HepG2 (cell line): ENCODE data around the gene CLDND2. TPM values are rescaled to one million over a fixed set of nuclear protein-coding genes. Genes with fewer than 3 reads are reported as not detected.
A peak's percentile ranks its signal among the peaks of the same experiment; 100 is the strongest.

ENCODE experiments used
- ATF7-NPFF ChIP-seq: sonication (generic); formaldehyde crosslinking; IDR thresholded peaks from 2 replicates; pipeline ENCODE4 v1.8.1; 2023; ENCODE audit warnings: mild to moderate bottlenecking, low read depth, missing genetic modification reagents, moderate library complexity
- ERF ChIP-seq: IDR thresholded peaks from 2 replicates; pipeline ENCODE4 v1.6.1; 2018; ENCODE audit warnings: missing biosample characterization, missing genetic modification reagents
- FOXC1 ChIP-seq: sonication (generic); formaldehyde crosslinking; IDR thresholded peaks from 2 replicates; pipeline ENCODE4 v1.8.0; 2022; ENCODE audit warnings: mild to moderate bottlenecking, missing genetic modification reagents, borderline replicate concordance
- FOXK2 ChIP-seq: fragments of 450-650 bp; IDR thresholded peaks from 2 replicates; pipeline ENCODE4 v1.6.1; 2016
- HOXA7 ChIP-seq: sonication (generic); formaldehyde crosslinking; IDR thresholded peaks from 2 replicates; pipeline ENCODE4 v1.8.1; 2022; ENCODE audit warnings: mild to moderate bottlenecking, missing genetic modification reagents, moderate library complexity
- MEF2D ChIP-seq: sonication (generic); formaldehyde crosslinking; IDR thresholded peaks from 2 replicates; pipeline ENCODE4 v1.5.1; 2020; ENCODE audit warnings: mild to moderate bottlenecking, missing genetic modification reagents
- NFKB2 ChIP-seq: sonication (generic); formaldehyde crosslinking; IDR thresholded peaks from 2 replicates; pipeline ENCODE4 v1.4.0; 2020; ENCODE audit warnings: missing genetic modification reagents, borderline replicate concordance
- PHF20 ChIP-seq: sonication (generic); formaldehyde crosslinking; IDR thresholded peaks from 2 replicates; pipeline ENCODE4 v1.5.0; 2020; ENCODE audit warnings: mild to moderate bottlenecking, missing genetic modification reagents
- SALL2 ChIP-seq: sonication (generic); formaldehyde crosslinking; IDR thresholded peaks from 2 replicates; pipeline ENCODE4 v1.8.1; 2023; ENCODE audit warnings: mild to moderate bottlenecking, missing genetic modification reagents, inconsistent platforms
- SYNCRIP ChIP-seq: fragments of 200-400 bp; formaldehyde crosslinking; IDR thresholded peaks from 2 replicates; pipeline ENCODE4 v1.6.1; 2018; ENCODE audit warnings: mild to moderate bottlenecking, low read depth, low read length; ENCODE audit not compliant: insufficient read depth
- THAP11 ChIP-seq: IDR thresholded peaks from 2 replicates; pipeline ENCODE4 v1.6.1; 2016; ENCODE audit warnings: missing biosample characterization, missing genetic modification reagents
- YEATS4 ChIP-seq: sonication (generic); formaldehyde crosslinking; IDR thresholded peaks from 2 replicates; pipeline ENCODE4 v1.4.0; 2020; ENCODE audit warnings: missing genetic modification reagents, borderline replicate concordance
- ZFP82 ChIP-seq: sonication (generic); formaldehyde crosslinking; IDR thresholded peaks from 2 replicates; pipeline ENCODE4 v1.5.1; 2020; ENCODE audit warnings: mild to moderate bottlenecking, missing genetic modification reagents, borderline replicate concordance
- ZNF160 ChIP-seq: sonication (generic); formaldehyde crosslinking; IDR thresholded peaks from 2 replicates; pipeline ENCODE4 v1.8.0; 2022; ENCODE audit warnings: mild to moderate bottlenecking, inconsistent platforms, missing genetic modification reagents
- ZNF530 ChIP-seq: sonication (generic); formaldehyde crosslinking; IDR thresholded peaks from 2 replicates; pipeline ENCODE4 v1.5.0; 2020; ENCODE audit warnings: low read depth, mild to moderate bottlenecking, missing genetic modification reagents
- ZNF614 ChIP-seq: IDR thresholded peaks from 2 replicates; pipeline ENCODE4 v1.6.1; 2018; ENCODE audit warnings: missing biosample characterization, missing genetic modification reagents, inconsistent platforms, borderline replicate concordance
- ZNF780A ChIP-seq: sonication (generic); formaldehyde crosslinking; IDR thresholded peaks from 2 replicates; pipeline ENCODE4 v1.8.0; 2022; ENCODE audit warnings: mild to moderate bottlenecking, missing genetic modification reagents, moderate library complexity
- polyA plus RNA-seq, 8 experiments: library from polyadenylated mRNA; depleted of rRNA in 3 of 8; stranded (reverse) in 7 of 8; unstranded in 1 of 8; fragments of >200 nt; fragmentation: Illumina TruSeq in 4 of 8; extraction: Trizol in 4 of 8; gene quantifications; 2 replicates each; pipeline versions ENCODE4 v1.2.1 to v1.2.3, GENCODE V29; 2011 to 2016; ENCODE audit warnings: low read depth in 4 of 8, missing spikeins in 1 of 8, mixed read lengths in 1 of 8; ENCODE audit not compliant: insufficient read depth in 1 of 8
- total RNA-seq, 5 experiments: library from RNA; depleted of rRNA; stranded (reverse); fragments of >200 nt; fragmentation: Illumina TruSeq; extraction: Trizol; gene quantifications; 2 replicates each; pipeline ENCODE4 v1.2.3, GENCODE V29; 2016; ENCODE audit warnings: low read depth in 1 of 5
- TF ChIP-seq, protein P1 (sequence below): sonication (generic); formaldehyde crosslinking; IDR thresholded peaks from 2 replicates; pipeline ENCODE4 v1.5.1; 2020; ENCODE audit warnings: missing genetic modification reagents, mild to moderate bottlenecking, borderline replicate concordance
- TF ChIP-seq, protein P2 (sequence below): sonication (generic); formaldehyde crosslinking; conservative IDR thresholded peaks from 2 replicates; pipeline ENCODE4 v1.4.0; 2020; ENCODE audit warnings: missing genetic modification reagents
- TF ChIP-seq, protein P3 (sequence below): sonication (generic); formaldehyde crosslinking; IDR thresholded peaks from 2 replicates; pipeline ENCODE4 v1.4.0; 2020; ENCODE audit warnings: missing genetic modification reagents, borderline replicate concordance

Gene CLDND2
- total and polyA plus RNA-seq, 2 of the 13 experiments (the other 11 are each of a cell fraction or from before 2014, with no cell fraction given): 0.84 to 1.8 TPM

DNA sequence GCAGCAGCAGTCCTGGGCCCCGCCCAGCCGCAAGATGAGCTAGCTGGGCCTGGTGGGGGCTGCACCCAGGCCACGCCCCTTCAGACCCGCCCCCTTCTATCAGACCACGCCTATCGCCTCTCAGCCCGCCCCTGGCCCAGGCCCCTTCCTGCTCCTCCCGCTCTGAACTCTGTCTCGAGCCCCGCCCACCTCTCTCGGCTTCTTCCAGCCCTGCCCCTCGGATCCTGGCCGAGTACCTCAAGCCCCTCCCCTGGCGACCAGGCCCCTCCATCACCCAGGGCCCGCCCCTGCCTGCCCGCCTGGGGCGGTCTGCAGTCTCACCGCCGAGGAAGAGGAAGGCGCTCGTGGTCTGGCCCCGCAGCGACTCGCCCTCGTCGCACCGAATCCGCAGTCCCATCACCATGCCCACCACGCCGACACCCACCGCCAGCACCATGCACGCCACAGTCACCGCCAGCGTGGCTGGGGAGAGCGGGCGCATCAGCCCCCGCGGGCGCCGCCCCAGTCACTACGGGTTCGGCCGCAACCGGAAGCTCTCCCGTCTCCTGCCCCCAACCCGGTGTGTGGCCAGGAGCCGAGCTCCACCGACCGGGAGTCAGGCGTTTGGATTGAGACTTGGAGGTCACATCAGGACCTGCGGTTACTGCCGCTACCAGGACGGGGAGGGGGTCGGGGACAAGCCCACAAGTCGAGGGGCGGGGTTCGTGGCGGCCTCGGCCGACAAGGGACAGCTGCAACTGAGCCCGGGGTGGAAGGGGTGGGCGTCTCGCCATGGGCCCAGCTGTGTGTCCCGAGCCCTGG is 1.0 kb downstream of the CLDND2 start (continued):
- TF ChIP-seq, protein P1, sequence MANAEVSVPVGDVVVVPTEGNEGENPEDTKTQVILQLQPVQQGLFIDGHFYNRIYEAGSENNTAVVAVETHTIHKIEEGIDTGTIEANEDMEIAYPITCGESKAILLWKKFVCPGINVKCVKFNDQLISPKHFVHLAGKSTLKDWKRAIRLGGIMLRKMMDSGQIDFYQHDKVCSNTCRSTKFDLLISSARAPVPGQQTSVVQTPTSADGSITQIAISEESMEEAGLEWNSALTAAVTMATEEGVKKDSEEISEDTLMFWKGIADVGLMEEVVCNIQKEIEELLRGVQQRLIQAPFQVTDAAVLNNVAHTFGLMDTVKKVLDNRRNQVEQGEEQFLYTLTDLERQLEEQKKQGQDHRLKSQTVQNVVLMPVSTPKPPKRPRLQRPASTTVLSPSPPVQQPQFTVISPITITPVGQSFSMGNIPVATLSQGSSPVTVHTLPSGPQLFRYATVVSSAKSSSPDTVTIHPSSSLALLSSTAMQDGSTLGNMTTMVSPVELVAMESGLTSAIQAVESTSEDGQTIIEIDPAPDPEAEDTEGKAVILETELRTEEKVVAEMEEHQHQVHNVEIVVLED (CRISPR knock-in tag): 0 out of 2 replicates have a peak, but pooled peaks have one; percentile 67
- TF ChIP-seq, protein P2, sequence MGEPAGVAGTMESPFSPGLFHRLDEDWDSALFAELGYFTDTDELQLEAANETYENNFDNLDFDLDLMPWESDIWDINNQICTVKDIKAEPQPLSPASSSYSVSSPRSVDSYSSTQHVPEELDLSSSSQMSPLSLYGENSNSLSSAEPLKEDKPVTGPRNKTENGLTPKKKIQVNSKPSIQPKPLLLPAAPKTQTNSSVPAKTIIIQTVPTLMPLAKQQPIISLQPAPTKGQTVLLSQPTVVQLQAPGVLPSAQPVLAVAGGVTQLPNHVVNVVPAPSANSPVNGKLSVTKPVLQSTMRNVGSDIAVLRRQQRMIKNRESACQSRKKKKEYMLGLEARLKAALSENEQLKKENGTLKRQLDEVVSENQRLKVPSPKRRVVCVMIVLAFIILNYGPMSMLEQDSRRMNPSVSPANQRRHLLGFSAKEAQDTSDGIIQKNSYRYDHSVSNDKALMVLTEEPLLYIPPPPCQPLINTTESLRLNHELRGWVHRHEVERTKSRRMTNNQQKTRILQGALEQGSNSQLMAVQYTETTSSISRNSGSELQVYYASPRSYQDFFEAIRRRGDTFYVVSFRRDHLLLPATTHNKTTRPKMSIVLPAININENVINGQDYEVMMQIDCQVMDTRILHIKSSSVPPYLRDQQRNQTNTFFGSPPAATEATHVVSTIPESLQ: no peak
- peak; percentile 54; the same call in 1 of the 2 replicates for TF ChIP-seq ZNF614 (CRISPR knock-in tag)
- peak; percentile 59 for TF ChIP-seq THAP11 (CRISPR knock-in tag)
- peak; percentile 52; the same call in 1 of the 2 replicates for TF ChIP-seq ZNF160 (CRISPR knock-in tag)
- no peak; the same call in 1 of the 2 replicates for TF ChIP-seq ATF7-NPFF
- TF ChIP-seq SYNCRIP: no peak
- peak; percentile 71; the same call in 1 of the 2 replicates for TF ChIP-seq PHF20 (CRISPR knock-in tag)
- peak; percentile 85 for TF ChIP-seq SALL2 (CRISPR knock-in tag)
- peak; percentile 33; the same call in 1 of the 2 replicates for TF ChIP-seq NFKB2 (CRISPR knock-in tag)
- peak; percentile 68; the same call in 1 of the 2 replicates for TF ChIP-seq YEATS4 (CRISPR knock-in tag)
- no peak for TF ChIP-seq ZFP82 (CRISPR knock-in tag)
- peak; percentile 44; the same call in 1 of the 2 replicates for TF ChIP-seq ZNF780A
- TF ChIP-seq FOXK2: no peak
- 0 out of 2 replicates have a peak, but pooled peaks have one; percentile 8 for TF ChIP-seq FOXC1 (CRISPR knock-in tag)
- no peak for TF ChIP-seq ZNF530
- peak; percentile 64; the same call in 1 of the 2 replicates for TF ChIP-seq ERF (CRISPR knock-in tag)
- TF ChIP-seq, protein P3, sequence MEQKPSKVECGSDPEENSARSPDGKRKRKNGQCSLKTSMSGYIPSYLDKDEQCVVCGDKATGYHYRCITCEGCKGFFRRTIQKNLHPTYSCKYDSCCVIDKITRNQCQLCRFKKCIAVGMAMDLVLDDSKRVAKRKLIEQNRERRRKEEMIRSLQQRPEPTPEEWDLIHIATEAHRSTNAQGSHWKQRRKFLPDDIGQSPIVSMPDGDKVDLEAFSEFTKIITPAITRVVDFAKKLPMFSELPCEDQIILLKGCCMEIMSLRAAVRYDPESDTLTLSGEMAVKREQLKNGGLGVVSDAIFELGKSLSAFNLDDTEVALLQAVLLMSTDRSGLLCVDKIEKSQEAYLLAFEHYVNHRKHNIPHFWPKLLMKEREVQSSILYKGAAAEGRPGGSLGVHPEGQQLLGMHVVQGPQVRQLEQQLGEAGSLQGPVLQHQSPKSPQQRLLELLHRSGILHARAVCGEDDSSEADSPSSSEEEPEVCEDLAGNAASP: no peak
- peak; percentile 83 for TF ChIP-seq MEF2D (CRISPR knock-in tag)
- TF ChIP-seq HOXA7: no peak
